ENCODE measurements around the gene TMEM184A. TPM values are rescaled to one million over a fixed set of nuclear protein-coding genes. Genes with fewer than 3 reads are reported as not detected.

TMEM184A gene
- total and polyA plus RNA-seq, 2 experiments from 2014 or later = not detected

DNA sequence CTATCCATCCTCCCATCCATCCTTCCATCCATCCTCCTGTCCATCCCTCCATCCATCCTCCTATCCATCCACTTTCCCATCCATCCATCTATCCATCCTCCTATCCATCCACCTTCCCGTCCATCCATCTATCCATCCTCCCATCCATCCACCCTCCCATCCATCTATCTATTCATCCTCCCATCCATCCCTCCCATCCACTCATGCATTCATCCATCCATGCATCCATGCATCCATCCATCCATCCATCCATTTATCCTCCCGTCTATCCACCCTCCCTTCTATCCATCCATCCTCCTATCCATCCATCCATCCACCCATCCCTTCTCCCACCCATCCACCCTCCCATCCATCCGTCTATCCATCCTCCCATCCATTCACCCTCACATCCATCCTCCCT is 39.0 kb upstream of the TMEM184A start:
- Histone ChIP-seq H3K4me3 (no peak overlapping the region), H3K9me3 (ENCODE audit: low read depth) (no peaks in the 10 kb centered on the region), H3F3A (ENCODE audit: insufficient read depth) (no peaks in the 10 kb centered on the region), H4K20me1 (ENCODE audit: insufficient read depth) (no peaks in the 10 kb centered on the region), H3K79me2 (ENCODE audit: insufficient read depth) (no peaks in the 10 kb centered on the region), H3K4me2 (ENCODE audit: unreplicated experiment) (no peak overlapping the region), H3K9me2 (ENCODE audit: insufficient read depth) (no peaks in the 10 kb centered on the region), H3K27ac (no peak overlapping the region), H3K27me3 (replicated peaks; ENCODE audit: insufficient read depth) (peaks cover 21% of the 10 kb centered on the region; the same call in 1 of the 2 replicates), H3K4me1 (ENCODE audit: insufficient read depth) (no peaks in the 10 kb centered on the region), H3K36me3 (ENCODE audit: low read depth) (no peaks in the 10 kb centered on the region), H2AFZ (no peak overlapping the region), H3K9ac (no peak overlapping the region)
- no peak for DNase-seq
- in situ Hi-C loops (cut with MboI) = no loop called here
- 29 to 32% methylated on average over 3 of the region's 3 CpGs for WGBS, 2 experiments (ENCODE audit: low coverage in 1 of 2, low lambda C conversion rate in 2 of 2, missing lambda C conversion rate in 2 of 2)
- TF ChIP-seq EZH2phosphoT487 (IDR thresholded peaks at IDR 0.05; ENCODE audit: insufficient read depth, low read depth) (no peak), EZH2 (IDR thresholded peaks at IDR 0.05; ENCODE audit: insufficient read depth, poor library complexity, severe bottlenecking) (no peak)

DNA sequence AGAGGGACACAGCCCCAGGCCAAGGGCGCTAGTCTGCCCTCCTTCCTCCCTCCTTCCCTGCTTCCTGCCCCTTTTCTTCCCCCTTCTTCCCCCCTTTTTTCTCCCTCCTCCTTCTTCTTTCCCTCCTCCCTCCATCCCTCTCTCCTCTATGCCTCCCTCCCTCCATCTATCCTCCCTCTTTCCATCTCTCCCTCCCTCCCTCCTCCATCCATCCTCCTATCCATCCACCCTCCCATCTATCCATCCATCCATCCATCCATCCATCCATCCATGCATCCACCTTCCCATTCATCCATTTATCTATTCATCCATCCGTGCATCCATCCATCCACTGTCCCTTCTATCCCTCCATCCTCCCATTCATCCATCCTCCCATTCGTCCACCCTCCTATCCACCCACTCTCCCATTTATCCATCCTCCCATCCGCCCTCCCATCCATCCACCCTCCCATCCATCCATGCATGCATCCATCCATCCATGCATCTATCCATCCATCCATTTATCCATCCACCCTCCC is 38.0 kb upstream of the TMEM184A start:
- Histone ChIP-seq H3F3A (ENCODE audit: insufficient read depth) (no peaks in the 10 kb centered on the region), H4K20me1 (ENCODE audit: insufficient read depth) (no peaks in the 10 kb centered on the region), H3K27ac (no peak overlapping the region), H3K9ac (no peak overlapping the region), H3K27me3 (replicated peaks; ENCODE audit: insufficient read depth) (peaks cover 21% of the 10 kb centered on the region; the same call in 1 of the 2 replicates), H3K4me2 (ENCODE audit: unreplicated experiment) (no peak overlapping the region), H3K4me1 (ENCODE audit: insufficient read depth) (no peaks in the 10 kb centered on the region), H3K36me3 (ENCODE audit: low read depth) (no peaks in the 10 kb centered on the region), H3K79me2 (ENCODE audit: insufficient read depth) (no peaks in the 10 kb centered on the region), H3K9me2 (ENCODE audit: insufficient read depth) (no peaks in the 10 kb centered on the region), H3K4me3 (no peak overlapping the region), H2AFZ (no peak overlapping the region), H3K9me3 (ENCODE audit: low read depth) (no peaks in the 10 kb centered on the region)
- in situ Hi-C loops (cut with MboI) = no loop called here
- TF ChIP-seq EZH2phosphoT487 (IDR thresholded peaks at IDR 0.05; ENCODE audit: insufficient read depth, low read depth) (no peak), EZH2 (IDR thresholded peaks at IDR 0.05; ENCODE audit: insufficient read depth, poor library complexity, severe bottlenecking) (no peak)
- WGBS, 2 experiments (ENCODE audit: low coverage in 1 of 2, low lambda C conversion rate in 2 of 2, missing lambda C conversion rate in 2 of 2) = 31 to 34% methylated on average over 3 to 4 of the region's 4 CpGs
- DNase-seq = no peak

DNA sequence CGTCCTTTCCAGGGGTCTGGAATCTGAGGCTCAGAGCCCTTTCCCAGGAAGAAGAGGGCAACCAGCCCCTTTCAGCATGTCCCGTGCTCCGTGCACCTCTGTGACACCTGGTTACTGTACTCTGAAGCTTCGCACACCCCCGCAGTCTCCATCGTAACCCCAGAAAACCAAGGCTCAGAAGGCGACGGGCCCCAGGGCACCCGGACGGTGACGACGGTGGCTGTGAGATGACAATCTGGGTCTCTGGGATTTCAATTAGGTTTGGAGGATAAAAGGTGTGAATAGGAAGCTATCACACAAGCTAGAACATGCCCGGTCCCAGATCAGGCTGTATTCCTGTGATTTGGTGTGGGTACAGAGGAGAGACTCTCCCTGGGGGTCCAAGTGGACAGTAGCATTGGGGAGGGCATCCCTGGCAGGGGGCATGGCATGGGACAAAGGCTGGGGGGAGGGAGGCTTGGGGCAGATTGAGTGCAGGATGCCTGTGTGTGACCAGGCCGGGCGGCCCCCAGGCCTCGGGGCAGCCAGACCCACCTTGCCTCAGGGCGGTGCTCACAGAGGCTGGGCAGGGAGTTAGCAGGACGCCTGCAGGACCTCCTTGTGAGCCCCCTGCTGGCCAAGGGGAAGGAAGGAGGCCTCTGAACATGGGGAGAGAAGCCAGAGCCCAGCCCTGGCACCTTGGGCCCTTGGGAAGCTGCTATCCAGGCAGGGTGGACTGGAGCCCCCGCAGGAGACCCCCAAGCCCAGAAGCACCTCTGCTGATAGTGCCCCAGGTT is 37.3 kb upstream of the TMEM184A start:
- Histone ChIP-seq H2AFZ (no peak overlapping the region), H3K9me3 (ENCODE audit: low read depth) (no peaks in the 10 kb centered on the region), H3F3A (ENCODE audit: insufficient read depth) (no peaks in the 10 kb centered on the region), H3K27ac (no peak overlapping the region), H3K9me2 (ENCODE audit: insufficient read depth) (no peaks in the 10 kb centered on the region), H4K20me1 (ENCODE audit: insufficient read depth) (no peaks in the 10 kb centered on the region), H3K36me3 (ENCODE audit: low read depth) (no peaks in the 10 kb centered on the region), H3K79me2 (ENCODE audit: insufficient read depth) (no peaks in the 10 kb centered on the region), H3K9ac (no peak overlapping the region), H3K27me3 (replicated peaks; ENCODE audit: insufficient read depth) (peaks cover 21% of the 10 kb centered on the region; the same call in 1 of the 2 replicates), H3K4me1 (ENCODE audit: insufficient read depth) (no peaks in the 10 kb centered on the region), H3K4me2 (ENCODE audit: unreplicated experiment) (no peak overlapping the region), H3K4me3 (no peak overlapping the region)
- TF ChIP-seq EZH2phosphoT487 (IDR thresholded peaks at IDR 0.05; ENCODE audit: insufficient read depth, low read depth) (no peak), EZH2 (IDR thresholded peaks at IDR 0.05; ENCODE audit: insufficient read depth, poor library complexity, severe bottlenecking) (no peak)
- in situ Hi-C loops (cut with MboI) = no loop called here
- WGBS, 2 experiments (ENCODE audit: low coverage in 1 of 2, low lambda C conversion rate in 2 of 2, missing lambda C conversion rate in 2 of 2) = 51 to 54% methylated on average over 15 to 19 of the region's 19 CpGs
- peak; percentile 34 for DNase-seq

DNA sequence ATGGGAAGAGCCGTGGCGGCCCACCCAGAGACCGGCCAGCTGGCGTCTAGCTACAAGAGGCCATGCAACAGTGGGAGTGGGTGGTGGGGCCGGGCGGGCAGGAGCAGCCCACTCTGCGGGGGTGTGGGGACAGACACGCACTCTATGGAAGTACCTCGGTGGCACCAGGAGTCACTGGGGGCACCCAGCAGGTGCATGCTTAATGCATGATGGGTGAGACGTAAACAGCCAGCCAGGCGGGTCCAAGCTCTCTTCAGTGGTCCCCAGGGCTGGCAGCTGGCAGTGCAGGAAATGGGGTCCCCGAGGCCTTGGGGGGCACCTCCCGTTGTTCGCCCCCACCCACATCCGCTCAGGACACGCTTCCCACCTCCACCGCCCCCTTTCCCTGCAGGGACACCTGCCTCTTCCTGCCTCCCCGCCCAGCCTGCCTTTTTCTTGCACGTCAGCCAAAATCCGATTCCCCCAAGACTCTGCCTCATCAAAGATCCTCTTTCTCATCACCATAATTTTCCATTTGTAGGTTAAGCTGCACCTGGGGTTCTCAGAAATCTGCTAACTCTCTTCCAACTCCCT is 36.4 kb upstream of the TMEM184A start:
- DNase-seq = no peak
- Histone ChIP-seq H3K27ac (no peak overlapping the region), H3K4me3 (no peak overlapping the region), H3F3A (ENCODE audit: insufficient read depth) (no peaks in the 10 kb centered on the region), H2AFZ (no peak overlapping the region), H3K9me3 (ENCODE audit: low read depth) (no peaks in the 10 kb centered on the region), H3K79me2 (ENCODE audit: insufficient read depth) (no peaks in the 10 kb centered on the region), H4K20me1 (ENCODE audit: insufficient read depth) (no peaks in the 10 kb centered on the region), H3K4me1 (ENCODE audit: insufficient read depth) (no peaks in the 10 kb centered on the region), H3K9ac (no peak overlapping the region), H3K9me2 (ENCODE audit: insufficient read depth) (no peaks in the 10 kb centered on the region), H3K27me3 (replicated peaks; ENCODE audit: insufficient read depth) (peaks cover 21% of the 10 kb centered on the region; the same call in 1 of the 2 replicates), H3K4me2 (ENCODE audit: unreplicated experiment) (no peak overlapping the region), H3K36me3 (ENCODE audit: low read depth) (no peaks in the 10 kb centered on the region)
- in situ Hi-C loops (cut with MboI) = no loop called here
- WGBS, 2 experiments (ENCODE audit: low coverage in 1 of 2, low lambda C conversion rate in 2 of 2, missing lambda C conversion rate in 2 of 2) = 72 to 76% methylated on average over 16 to 20 of the region's 20 CpGs
- TF ChIP-seq EZH2 (IDR thresholded peaks at IDR 0.05; ENCODE audit: insufficient read depth, poor library complexity, severe bottlenecking) = no peak
- no peak for TF ChIP-seq EZH2phosphoT487 (IDR thresholded peaks at IDR 0.05; ENCODE audit: insufficient read depth, low read depth)

Data from GM23248 (cell line).